Calu3 (cell line): ENCODE results near the gene C16orf89. TPM values are rescaled to one million over a fixed set of nuclear protein-coding genes. Genes with fewer than 3 reads are reported as not detected.

Experiments
- BruUV-seq: library from RNA; stranded (reverse); fragments of 400-500 nt; replicated peaks from 2 replicates; lab custom pipeline; 2021; lab: Mats Ljungman, UMichigan
- CTCF ChIA-PET: fragments of 300-600 bp; sonication (Branson Sonifier 250); formaldehyde crosslinking; loops from one replicate; lab custom pipeline; 2022; ENCODE audit warnings: antibody characterized with exemption; lab: Charles Lee
- DNase-seq: peaks from one replicate; pipeline ENCODE4 v3.0.0; 2022
- H3K27ac Mint-ChIP-seq: one replicate; pipeline ENCODE4 v1.8.0; 2022; ENCODE audit warnings: mixed read lengths; ENCODE audit not compliant: unreplicated experiment
- H3K27me3 Mint-ChIP-seq: one replicate; pipeline ENCODE4 v1.8.0; 2022; ENCODE audit warnings: mixed read lengths; ENCODE audit not compliant: unreplicated experiment
- H3K36me3 Mint-ChIP-seq: one replicate; pipeline ENCODE4 v1.8.0; 2022; ENCODE audit warnings: mild to moderate bottlenecking, moderate library complexity, mixed read lengths; ENCODE audit not compliant: insufficient read depth, unreplicated experiment
- H3K4me1 Mint-ChIP-seq: one replicate; pipeline ENCODE4 v1.8.0; 2022; ENCODE audit warnings: mild to moderate bottlenecking, low read depth, mixed read lengths; ENCODE audit not compliant: unreplicated experiment
- H3K4me3 Mint-ChIP-seq: one replicate; pipeline ENCODE4 v1.8.0; 2022; ENCODE audit warnings: mild to moderate bottlenecking, low read depth, moderate library complexity, mixed read lengths; ENCODE audit not compliant: unreplicated experiment
- H3K9me3 Mint-ChIP-seq: one replicate; pipeline ENCODE4 v1.8.0; 2022; ENCODE audit warnings: low read depth, mixed read lengths; ENCODE audit not compliant: unreplicated experiment
- CTCF ChIP-seq: fragments of 200-600 bp; IDR thresholded peaks from one replicate; pipeline ENCODE4 v1.8.0; 2022; ENCODE audit warnings: antibody characterized with exemption; ENCODE audit not compliant: unreplicated experiment
- intact Hi-C: fragments of 100-400 bp; cut with micrococcal nuclease; formaldehyde crosslinking; loops from one replicate; pipeline ENCODE4 v1.10.0; 2022; ENCODE audit not compliant: unreplicated experiment
- total RNA-seq: library from RNA; stranded (reverse); gene quantifications from 2 replicates; pipeline ENCODE4 v1.2.3, GENCODE V29; 2022

C16orf89 gene
- total RNA-seq, 1 experiment from 2014 or later = not detected

- no peaks in the 10 kb centered on the region for H3K36me3 Mint-ChIP-seq
- no peak overlapping the region for H3K4me3 Mint-ChIP-seq
- no peak for DNase-seq
- no TSS peak for BruUV-seq
- CTCF ChIA-PET = no interaction called here
- no peaks in the 10 kb centered on the region for H3K4me1 Mint-ChIP-seq
- no peaks in the 10 kb centered on the region for H3K9me3 Mint-ChIP-seq
- intact Hi-C loops = loop anchor here (10.0 kb wide), 2 partner anchors 312 to 512 kb away; no protein-coding TSS in a partner anchor
- no peak overlapping the region for H3K27ac Mint-ChIP-seq
- TF ChIP-seq CTCF = no peak
- H3K27me3 Mint-ChIP-seq = peaks cover 14% of the 10 kb centered on the region
Observed at GRCh38 chr16:5027086-5027485, 38.7 kb downstream of the C16orf89 start.

GRCh38 chr16:5026664-5027063 lies 39.1 kb downstream of the C16orf89 start:
- Mint-ChIP-seq H3K4me1 (no peaks in the 10 kb centered on the region), H3K4me3 (no peak overlapping the region), H3K36me3 (no peaks in the 10 kb centered on the region), H3K27ac (no peak overlapping the region), H3K9me3 (no peaks in the 10 kb centered on the region), H3K27me3 (peaks cover 18% of the 10 kb centered on the region)
- intact Hi-C loops = loop anchor here (10.0 kb wide), 2 partner anchors 312 to 512 kb away; no protein-coding TSS in a partner anchor
- CTCF ChIA-PET = no interaction called here
- no peak for TF ChIP-seq CTCF
- BruUV-seq = no TSS peak
- DNase-seq = no peak

GRCh38 chr16:5025171-5025632 lies 40.6 kb downstream of the C16orf89 start:
- peak; percentile 11 for TF ChIP-seq CTCF
- no peaks in the 10 kb centered on the region for H3K36me3 Mint-ChIP-seq
- no peak overlapping the region for H3K27ac Mint-ChIP-seq
- no TSS peak for BruUV-seq
- peaks cover 33% of the 10 kb centered on the region for H3K27me3 Mint-ChIP-seq
- intact Hi-C loops = loop anchor here (2.0 to 10.0 kb wide), 3 partner anchors 66 to 510 kb away; partner anchors contain the start of gene SEC14L5
- H3K4me1 Mint-ChIP-seq = no peaks in the 10 kb centered on the region
- no peak overlapping the region for H3K4me3 Mint-ChIP-seq
- CTCF ChIA-PET = interaction anchor here (1.1 kb wide), 1 partner anchor 14 kb away, joined by 6 read pairs; no protein-coding TSS in a partner anchor
- peak; percentile 28 for DNase-seq
- no peaks in the 10 kb centered on the region for H3K9me3 Mint-ChIP-seq

- Mint-ChIP-seq H3K9me3 (no peaks in the 10 kb centered on the region), H3K4me3 (no peak overlapping the region), H3K4me1 (no peaks in the 10 kb centered on the region), H3K27me3 (peaks cover 39% of the 10 kb centered on the region), H3K27ac (no peak overlapping the region), H3K36me3 (no peaks in the 10 kb centered on the region)
- BruUV-seq = no TSS peak
- DNase-seq = peak; percentile 51
- peak; percentile 55 for TF ChIP-seq CTCF
- intact Hi-C loops = loop anchor here (2.0 to 10.0 kb wide), 3 partner anchors 66 to 510 kb away; partner anchors contain the start of gene SEC14L5
- CTCF ChIA-PET = no interaction called here
Observed at GRCh38 chr16:5024632-5025031, 41.1 kb downstream of the C16orf89 start.
